Esophagus squamous epithelium (tissue), 4 donors: ENCODE measurements around the gene MINDY3.

Experiments used
- CTCF ChIP-seq, 6 experiments: fragments of 450-650 bp in 4 of 6; fragments of 200-600 bp in 2 of 6; sonication (generic) in 2 of 6; IDR thresholded peaks; one replicate each; pipeline ENCODE4 v1.5.1; 2016 to 2019; ENCODE audit warnings: antibody characterized with exemption in 6 of 6, mild to moderate bottlenecking in 4 of 6, moderate library complexity in 4 of 6
- POLR2A ChIP-seq, 4 donors: fragments of 450-650 bp; IDR thresholded peaks; one replicate each; pipeline ENCODE4 v1.6.1; 2017; ENCODE audit warnings: antibody characterized with exemption in 4 of 4, mild to moderate bottlenecking in 4 of 4, moderate library complexity in 3 of 4

- TF ChIP-seq POLR2A (IDR thresholded peaks at IDR 0.05) = no peak
- TF ChIP-seq CTCF (IDR thresholded peaks at IDR 0.05) = no peak
Observed at GRCh38 chr10:15737656-15738055, 122.7 kb downstream of the MINDY3 start.
